HG02885 (cell line): ENCODE measurements around the gene HSPB9.
A peak's percentile ranks its signal among the peaks of the same experiment; 100 is the strongest.

Experiments used
- ATAC-seq: cut with Tn5 transposase; IDR thresholded peaks from one replicate; pipeline ENCODE4 v1.9.1; 2021; ENCODE audit warnings: mild to moderate bottlenecking; ENCODE audit not compliant: unreplicated experiment, poor library complexity

HSPB9 gene

GRCh38 chr17:42098730-42099399 is 23.7 kb upstream of the HSPB9 start:
- no peak for ATAC-seq

DNA sequence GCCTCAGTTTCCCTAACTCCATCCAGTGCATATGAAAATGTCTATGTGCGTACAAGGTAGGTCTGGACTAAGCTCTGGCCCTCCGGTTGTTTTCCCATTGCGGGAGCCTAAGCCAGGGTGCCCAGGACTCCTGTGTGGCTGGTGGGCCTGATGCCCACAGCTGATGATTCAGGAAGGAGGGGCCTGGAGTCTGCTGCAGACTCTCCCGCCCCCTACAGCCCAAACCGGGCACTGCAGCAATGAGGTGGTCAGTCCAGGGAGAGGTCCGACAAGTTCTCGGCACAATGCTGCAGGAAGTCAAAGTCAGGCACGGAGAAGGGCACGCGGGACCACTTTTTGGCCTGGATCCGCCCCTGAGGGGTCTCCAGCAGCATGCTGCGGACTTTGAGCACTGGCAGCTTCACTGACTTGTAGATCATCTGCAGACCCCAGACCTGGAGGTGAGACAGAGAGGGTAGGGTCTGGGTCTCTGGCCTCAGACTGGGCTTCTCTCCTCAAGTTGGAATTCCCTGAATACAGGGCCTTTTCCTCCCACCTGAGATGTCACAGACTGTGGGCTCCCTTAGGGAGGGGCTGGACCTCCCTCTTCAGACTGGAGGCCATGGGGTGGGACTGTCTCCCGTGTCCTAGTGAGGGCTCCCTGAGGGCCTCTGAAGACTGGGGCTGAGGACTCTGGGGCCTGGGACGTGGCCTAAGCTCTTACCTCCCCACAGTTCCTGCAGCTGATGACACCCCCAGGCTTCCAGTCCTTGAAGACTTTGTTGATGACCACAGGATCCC is 20.9 kb upstream of the HSPB9 start:
- ATAC-seq = no peak

DNA sequence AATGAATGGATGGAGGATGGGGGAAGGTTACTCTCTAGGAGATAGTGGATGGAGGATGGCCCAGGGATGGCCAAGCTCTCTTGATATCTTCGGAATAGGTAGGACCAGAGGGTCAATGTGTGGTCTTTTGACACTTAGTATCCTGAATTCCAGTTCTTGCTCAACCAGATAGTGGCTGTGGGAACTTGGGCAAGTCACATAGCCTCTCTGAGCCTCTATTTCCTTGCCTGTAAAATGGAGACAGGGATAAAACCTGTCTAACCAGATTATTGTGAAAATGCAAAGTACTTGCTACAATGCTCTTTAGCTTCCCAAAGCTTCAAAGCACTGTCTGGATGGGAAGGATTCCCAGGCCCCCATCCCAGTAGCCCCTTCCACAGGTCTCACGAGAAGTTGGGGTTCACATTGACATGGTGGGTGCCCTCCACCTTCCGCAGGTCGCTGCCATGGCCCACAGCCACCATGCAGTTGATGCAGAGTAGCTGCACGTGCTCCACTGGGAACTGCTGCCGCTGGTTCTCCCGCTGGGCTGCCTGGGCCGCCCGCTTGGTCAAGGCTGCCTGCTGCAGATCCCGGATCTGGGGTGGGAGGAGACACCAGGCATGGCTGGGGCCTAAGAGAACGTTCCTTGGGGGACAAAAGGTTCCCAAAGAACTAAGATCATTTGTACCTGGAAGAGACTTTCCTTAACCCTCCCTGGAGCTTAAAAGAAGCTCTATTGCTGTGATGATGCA is 19.2 kb upstream of the HSPB9 start:
- no peak for ATAC-seq

- no peak for ATAC-seq
These were observed 18.3 kb upstream of the HSPB9 start for GRCh38 chr17:42104264-42104663.

DNA sequence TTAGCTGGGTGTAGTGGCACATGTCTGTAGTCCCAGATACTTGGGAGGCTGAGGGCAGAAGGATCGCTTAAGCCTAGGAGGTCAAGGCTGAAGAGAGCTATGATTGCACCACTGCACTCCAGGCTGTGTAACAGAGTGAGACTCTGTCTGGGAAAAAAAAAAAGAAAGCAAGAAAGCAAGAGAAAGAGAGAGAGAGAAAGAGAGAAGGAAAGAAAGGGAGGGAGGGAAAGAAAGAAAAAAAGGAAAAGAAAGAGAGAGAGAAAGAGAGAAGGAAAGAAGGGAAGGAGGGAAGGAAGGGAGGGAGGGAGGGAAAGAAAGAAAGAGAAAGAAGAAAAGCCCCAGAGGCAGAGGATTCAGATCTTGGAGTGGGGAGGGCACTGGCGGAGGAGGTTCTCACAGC is 16.6 kb upstream of the HSPB9 start:
- ATAC-seq = no peak

DNA sequence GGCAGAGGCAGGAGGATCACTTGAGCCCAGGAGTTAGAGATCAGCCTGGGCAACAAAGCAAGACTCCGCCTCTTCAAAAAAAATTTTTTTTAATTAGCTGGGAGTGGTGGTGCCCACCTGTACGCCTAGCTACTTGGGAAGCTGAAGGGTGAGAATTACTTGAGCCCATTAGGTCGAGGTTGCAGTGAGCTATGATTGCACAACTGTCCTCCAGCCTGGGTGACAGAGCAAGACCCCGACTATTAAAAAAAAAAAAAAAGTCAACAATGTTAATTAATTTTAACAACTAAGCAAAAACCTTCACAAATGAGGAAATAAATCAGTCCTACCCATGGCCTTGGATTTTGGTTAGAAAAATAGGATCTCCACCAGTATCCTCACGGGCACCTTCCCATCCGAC is 15.5 kb upstream of the HSPB9 start:
- no peak for ATAC-seq

GRCh38 chr17:42107597-42108576 is 14.7 kb upstream of the HSPB9 start:
- ATAC-seq = peak; percentile 79

DNA sequence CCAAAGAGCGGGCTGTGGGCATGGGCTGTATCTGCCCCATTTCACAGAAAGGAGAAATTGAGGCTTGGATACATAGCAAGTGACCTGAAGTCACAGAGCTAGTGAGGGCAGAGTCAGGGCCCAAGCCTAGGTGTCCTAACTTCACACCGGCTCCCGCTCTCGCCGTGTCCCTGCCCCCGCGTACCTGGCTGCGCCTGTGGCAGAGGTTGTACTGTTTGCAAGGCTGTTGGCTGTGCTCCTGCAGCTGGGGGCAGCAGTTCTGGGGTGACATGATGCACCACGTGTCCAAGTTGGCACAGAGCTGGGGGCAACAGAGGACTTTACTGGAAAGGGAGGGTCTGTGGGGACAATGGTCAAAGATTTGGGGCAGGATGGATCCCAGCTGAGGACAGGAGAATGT is 13.5 kb upstream of the HSPB9 start:
- ATAC-seq = no peak

DNA sequence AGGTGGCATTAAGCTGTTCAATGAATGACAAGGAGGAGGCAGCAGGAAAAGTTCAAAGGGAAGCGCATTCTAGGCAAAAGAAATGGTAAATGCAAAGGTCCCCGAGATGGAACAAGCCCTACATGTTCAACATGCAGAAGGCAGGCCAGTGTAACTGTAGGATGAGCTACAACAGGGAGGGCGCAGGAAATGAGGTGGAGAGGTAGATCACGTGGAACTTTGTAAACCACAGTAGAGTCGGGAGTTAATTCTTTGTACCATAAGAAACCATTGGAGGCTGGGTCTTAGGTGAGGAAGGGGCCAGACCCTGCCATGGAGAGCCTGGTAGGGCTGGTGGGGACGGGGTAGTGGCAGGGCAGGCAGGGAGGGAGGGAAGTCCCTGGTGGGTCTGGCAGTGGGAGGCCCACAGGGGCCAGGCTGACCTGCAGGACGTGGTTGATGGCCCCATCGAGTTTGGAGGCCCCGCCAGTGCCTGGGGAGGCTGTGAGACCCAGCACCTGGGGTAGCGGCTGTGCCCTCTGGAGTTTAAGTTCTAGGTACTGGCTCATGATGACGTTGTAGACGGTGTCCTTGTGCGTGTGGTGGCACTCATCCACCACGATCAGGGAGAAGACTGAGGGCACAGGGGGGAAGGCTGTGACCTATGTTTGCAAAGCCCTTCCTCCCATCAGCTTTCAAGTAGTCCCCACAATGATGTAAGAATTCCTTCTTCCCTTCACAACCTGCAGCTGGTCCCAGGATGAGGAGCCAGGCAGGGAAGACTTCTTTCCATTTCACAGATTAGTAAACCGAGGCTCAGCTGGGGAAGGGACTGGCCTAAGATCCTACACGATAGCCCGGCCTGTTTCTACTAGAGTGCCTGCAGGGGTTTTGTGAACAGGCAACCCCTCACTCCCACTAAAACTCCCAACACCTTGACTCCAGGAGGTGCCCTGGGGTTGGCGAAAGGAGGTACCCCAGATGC is 12.0 kb upstream of the HSPB9 start:
- no peak for ATAC-seq

DNA sequence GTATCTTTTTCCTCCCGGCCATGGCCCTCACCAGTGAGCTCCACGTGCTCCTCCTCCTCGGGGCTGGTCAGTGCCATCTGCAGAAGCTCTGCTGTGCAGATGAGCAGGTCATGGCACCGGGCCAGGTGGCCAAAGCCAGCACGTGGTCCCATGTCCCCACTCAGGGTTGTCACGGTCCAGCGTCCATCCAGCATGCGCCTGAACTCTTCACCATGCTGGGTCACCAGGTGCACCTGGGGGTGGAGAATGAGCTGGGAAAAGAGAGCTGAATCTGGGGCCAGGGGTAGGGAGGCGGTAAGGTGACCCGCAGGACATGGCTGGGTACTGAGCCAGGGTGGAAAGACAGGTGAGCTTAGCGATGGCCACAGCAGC is 11.4 kb upstream of the HSPB9 start:
- ATAC-seq = no peak

DNA sequence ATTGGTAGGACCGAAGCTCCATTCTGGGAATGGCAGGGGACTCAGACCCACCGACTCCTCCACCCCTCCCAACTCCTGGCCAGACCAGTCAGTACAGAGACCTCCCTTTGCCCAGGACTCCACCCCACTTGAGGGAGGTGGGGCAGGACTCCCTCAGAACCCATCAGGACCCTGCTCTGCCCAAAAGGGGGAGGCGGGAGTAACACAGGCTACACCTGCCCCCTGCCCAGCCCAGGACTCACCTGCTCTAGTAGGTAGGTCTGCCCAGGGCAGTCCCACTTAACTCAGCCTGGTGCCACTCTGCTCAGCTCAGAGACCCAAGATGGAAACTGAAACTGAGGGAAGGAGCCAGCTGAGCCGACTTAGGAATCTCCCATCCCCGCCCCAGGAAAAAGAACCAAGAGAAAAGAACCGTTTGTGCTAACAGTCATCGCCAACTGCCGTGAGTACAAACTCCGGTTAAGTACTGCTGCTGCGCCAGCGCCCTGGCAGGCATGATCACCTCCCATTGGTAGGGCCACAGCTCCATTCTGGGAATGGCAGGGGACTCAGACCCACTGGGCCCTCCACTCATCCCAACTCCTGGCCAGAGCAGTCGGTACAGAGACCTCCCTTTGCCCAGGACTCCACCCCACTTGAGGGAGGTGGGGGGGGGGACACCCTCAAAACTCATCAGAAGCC is 10.6 kb upstream of the HSPB9 start:
- no peak for ATAC-seq

DNA sequence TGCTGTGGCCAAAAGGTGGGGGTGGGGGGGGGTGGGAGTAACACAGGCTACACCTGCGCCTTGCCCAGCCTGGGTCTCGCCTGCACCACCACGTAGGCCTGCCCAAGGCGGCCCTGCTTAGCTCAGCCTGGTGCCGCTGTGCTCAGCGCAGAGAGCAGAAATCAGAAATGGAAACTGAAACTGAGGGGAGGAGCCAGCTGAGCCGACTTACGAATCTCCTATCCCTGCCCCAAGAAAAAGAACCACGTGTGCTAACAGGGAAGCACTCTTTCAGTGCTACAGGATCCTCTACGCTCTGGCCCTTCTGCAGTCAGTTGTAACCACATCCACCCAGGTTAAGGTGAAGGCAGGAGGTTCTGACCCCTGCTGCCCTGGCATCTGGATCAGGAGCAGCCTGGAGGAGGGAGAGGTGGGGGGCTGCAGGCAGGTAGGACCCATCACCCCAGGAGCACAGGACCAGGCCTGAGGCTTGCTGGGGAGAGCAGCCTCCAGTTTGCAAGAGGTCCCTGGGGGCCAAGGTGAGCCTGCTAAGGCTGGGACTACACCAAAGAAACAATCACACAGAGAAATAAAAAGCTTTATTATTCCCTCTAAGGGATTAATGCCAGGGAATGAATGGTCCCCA is 9.9 kb upstream of the HSPB9 start, which contains the start of gene DHX58:
Gene DHX58, minus strand, starts transcription at position 163 of the 625 bp plus-strand sequence. CDS start 822 bp downstream, outside the sequence.
- ATAC-seq = peak; percentile 74

DNA sequence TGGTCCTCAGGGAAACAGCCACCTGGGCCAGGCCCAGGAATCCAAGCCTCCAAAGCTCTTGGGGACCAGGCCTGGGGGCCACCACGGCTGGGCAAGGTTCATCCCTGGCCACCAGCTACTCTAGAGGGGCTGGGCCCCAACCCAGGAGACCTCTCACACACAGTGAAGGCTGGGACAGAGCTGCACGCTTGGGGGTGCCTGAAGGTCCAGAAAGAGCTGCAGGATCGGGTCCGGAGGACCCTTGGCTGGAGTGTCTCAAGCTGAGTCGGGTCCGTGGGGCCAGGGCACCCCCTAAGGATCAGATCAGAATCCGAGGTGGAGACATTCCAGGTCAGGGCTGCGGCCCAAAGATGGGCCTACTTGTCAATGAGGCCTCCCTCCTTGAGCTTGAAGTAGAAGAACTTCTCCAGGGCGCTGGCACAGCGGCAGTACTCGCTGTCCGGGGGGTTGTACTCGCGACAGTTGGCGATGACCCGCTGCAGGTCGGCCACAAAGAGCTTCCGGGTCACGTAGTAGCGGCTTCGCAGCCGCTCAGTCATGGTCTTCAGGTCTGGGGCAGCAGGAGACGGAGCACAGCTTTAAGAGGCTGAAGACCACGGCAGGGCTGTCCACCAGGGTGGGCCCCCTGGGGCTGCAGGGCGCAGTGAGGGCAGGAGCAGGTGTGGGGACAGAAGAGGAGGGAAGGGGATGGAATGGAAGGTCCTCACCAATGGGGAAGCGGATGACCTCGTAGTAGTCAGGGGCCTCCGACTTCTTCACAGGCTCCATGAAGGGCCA is 9.1 kb upstream of the HSPB9 start:
- no peak for ATAC-seq

DNA sequence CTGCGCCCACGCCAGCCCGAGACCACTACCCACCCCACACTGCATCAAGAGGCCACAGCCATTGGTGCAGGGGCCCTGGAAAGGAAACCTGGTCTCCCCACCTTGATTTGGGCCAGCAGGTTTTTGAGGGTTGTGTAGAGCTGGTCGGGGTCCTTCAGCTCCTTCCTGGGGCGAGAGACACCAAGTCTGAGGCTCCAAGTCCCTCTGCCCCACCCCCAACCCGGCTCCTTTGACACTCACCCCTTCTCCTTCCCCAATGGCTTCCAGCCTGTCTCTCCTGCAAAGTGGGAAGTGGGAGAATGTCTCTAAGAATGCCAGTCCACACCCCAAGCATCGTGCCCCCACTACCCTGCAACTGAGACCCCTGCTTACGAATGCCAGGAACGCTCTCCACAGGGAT is 8.5 kb upstream of the HSPB9 start:
- ATAC-seq = no peak

DNA sequence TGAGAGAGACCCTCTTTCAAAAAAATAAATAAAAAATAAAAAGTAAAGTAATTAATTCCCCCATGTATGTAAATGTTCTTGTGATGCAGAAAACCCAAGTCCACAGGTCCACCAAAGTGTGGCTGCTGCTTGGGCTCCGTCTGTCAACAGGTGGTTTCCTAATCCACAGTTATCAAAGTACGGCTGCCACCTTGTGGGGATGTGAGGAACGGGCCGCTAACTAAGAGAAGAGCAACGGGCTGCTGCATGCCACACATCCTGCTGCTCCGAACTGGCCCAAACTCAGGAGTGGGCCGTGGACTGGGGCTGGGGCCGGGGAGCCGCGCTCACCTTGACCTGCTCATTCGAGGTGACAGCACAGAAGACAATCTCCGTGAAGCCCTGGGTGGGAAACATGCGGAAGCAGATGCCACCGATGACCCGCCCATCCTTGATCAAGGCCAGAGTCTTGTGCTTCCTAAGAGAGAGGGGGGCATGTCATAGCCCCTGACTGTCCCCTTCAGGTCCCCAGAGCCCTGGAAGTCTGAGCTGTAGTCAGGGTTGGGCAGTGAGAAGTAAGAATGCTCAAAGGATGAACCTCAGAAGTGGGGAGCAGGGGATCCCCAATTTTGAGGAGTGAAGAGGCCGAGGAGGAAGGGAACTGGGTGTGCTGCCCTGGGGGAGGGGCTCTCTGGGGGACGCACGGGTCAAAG is 5.8 kb upstream of the HSPB9 start:
- no peak for ATAC-seq

GRCh38 chr17:42117397-42118125 is 5.0 kb upstream of the HSPB9 start:
- no peak for ATAC-seq
